Activated naive CD4-positive, alpha-beta T cell treated with anti-CD3 and anti-CD28 coated beads, Interleukin-2, amount 10 ng/mL, durations not matched to agents 7 days and 5 days (primary cell): ENCODE data around the gene CHCHD2.
"Not testable (repeated sequence)": the region's sequence is repeated elsewhere in the genome, so short reads cannot be mapped to it uniquely, and the experiment has no call there.

ENCODE experiments used
- CTCF ChIA-PET: fragments of 350-600 bp; sonication (Branson Sonifier 250); formaldehyde crosslinking; loops from one replicate; lab custom pipeline; 2021; ENCODE audit warnings: antibody characterized with exemption; lab: Charles Lee
- DNase-seq: peaks from one replicate; pipeline ENCODE4 v3.0.0-alpha.2; 2020
- H3K27ac Mint-ChIP-seq: one replicate; pipeline ENCODE4 v1.8.0; 2021; ENCODE audit warnings: mild to moderate bottlenecking, moderate library complexity, mixed read lengths
- H3K27me3 Mint-ChIP-seq: one replicate; pipeline ENCODE4 v1.8.0; 2021; ENCODE audit warnings: mild to moderate bottlenecking, mixed read lengths
- H3K36me3 Mint-ChIP-seq: one replicate; pipeline ENCODE4 v1.8.0; 2021; ENCODE audit warnings: mixed read lengths
- H3K4me1 Mint-ChIP-seq: one replicate; pipeline ENCODE4 v1.8.0; 2021; ENCODE audit warnings: mixed read lengths
- H3K4me3 Mint-ChIP-seq: one replicate; pipeline ENCODE4 v1.8.0; 2021; ENCODE audit warnings: mild to moderate bottlenecking, moderate library complexity, mixed read lengths
- H3K9me3 Mint-ChIP-seq: one replicate; pipeline ENCODE4 v1.8.0; 2021; ENCODE audit warnings: mixed read lengths

Gene CHCHD2

GRCh38 chr7:56098187-56099008 is 7.9 kb downstream of the CHCHD2 start:
- H3K27ac Mint-ChIP-seq, DNase-seq, H3K9me3 Mint-ChIP-seq, H3K4me3 Mint-ChIP-seq, H3K4me1 Mint-ChIP-seq, H3K27me3 Mint-ChIP-seq, CTCF ChIA-PET: not testable (repeated sequence)
- H3K36me3 Mint-ChIP-seq: peaks cover 29% of the 10 kb centered on the region

GRCh38 chr7:56097700-56098099 is 8.6 kb downstream of the CHCHD2 start:
- CTCF ChIA-PET: no interaction called here
- H3K4me1 Mint-ChIP-seq: peaks cover 2% of the 10 kb centered on the region
- DNase-seq: no peak
- H3K36me3 Mint-ChIP-seq: peaks cover 25% of the 10 kb centered on the region
- no peak overlapping the region for H3K27ac Mint-ChIP-seq
- no peaks in the 10 kb centered on the region for H3K9me3 Mint-ChIP-seq
- H3K27me3 Mint-ChIP-seq: no peaks in the 10 kb centered on the region
- H3K4me3 Mint-ChIP-seq: no peak overlapping the region

GRCh38 chr7:56092789-56093531 is 13.3 kb downstream of the CHCHD2 start, which contains the start of gene PHKG1:
Gene PHKG1, minus strand, starts transcription at chr7:56092952. Its CDS starts 4,011 bp downstream, at chr7:56088941.
- DNase-seq: no peak
- Mint-ChIP-seq H3K36me3 (peaks cover 5% of the 10 kb centered on the region), H3K27me3 (no peaks in the 10 kb centered on the region), H3K9me3 (no peaks in the 10 kb centered on the region), H3K27ac (no peak within 1 kb of the TSS), H3K4me1 (peaks cover 2% of the 10 kb centered on the region), H3K4me3 (no peak within 1 kb of the TSS)
- CTCF ChIA-PET: no interaction called here

- H3K4me1 Mint-ChIP-seq, DNase-seq, H3K36me3 Mint-ChIP-seq, H3K9me3 Mint-ChIP-seq, CTCF ChIA-PET, H3K27ac Mint-ChIP-seq, H3K27me3 Mint-ChIP-seq, H3K4me3 Mint-ChIP-seq: not testable (repeated sequence)
Observed at GRCh38 chr7:56092388-56092787, 13.9 kb downstream of the CHCHD2 start.

- Mint-ChIP-seq H3K4me3 (no peak overlapping the region), H3K27ac (no peak overlapping the region), H3K9me3 (no peaks in the 10 kb centered on the region), H3K36me3 (peaks cover 8% of the 10 kb centered on the region), H3K27me3 (no peaks in the 10 kb centered on the region), H3K4me1 (peaks cover 2% of the 10 kb centered on the region)
- DNase-seq: no peak
- CTCF ChIA-PET: no interaction called here
Observed at GRCh38 chr7:56091591-56091990, 14.7 kb downstream of the CHCHD2 start.

GRCh38 chr7:56087445-56087844 is 18.8 kb downstream of the CHCHD2 start:
- H3K4me1 Mint-ChIP-seq: no peaks in the 10 kb centered on the region
- H3K9me3 Mint-ChIP-seq: no peaks in the 10 kb centered on the region
- H3K4me3 Mint-ChIP-seq: no peak overlapping the region
- H3K36me3 Mint-ChIP-seq: peaks cover 10% of the 10 kb centered on the region
- H3K27me3 Mint-ChIP-seq: no peaks in the 10 kb centered on the region
- DNase-seq: no peak
- no peak overlapping the region for H3K27ac Mint-ChIP-seq
- CTCF ChIA-PET: no interaction called here

GRCh38 chr7:56086761-56087160 is 19.5 kb downstream of the CHCHD2 start:
- no peak overlapping the region for H3K27ac Mint-ChIP-seq
- no peaks in the 10 kb centered on the region for H3K9me3 Mint-ChIP-seq
- no peaks in the 10 kb centered on the region for H3K4me1 Mint-ChIP-seq
- DNase-seq: no peak
- no peak overlapping the region for H3K4me3 Mint-ChIP-seq
- H3K27me3 Mint-ChIP-seq: no peaks in the 10 kb centered on the region
- CTCF ChIA-PET: no interaction called here
- H3K36me3 Mint-ChIP-seq: peaks cover 15% of the 10 kb centered on the region

GRCh38 chr7:56083150-56083785 is 23.0 kb downstream of the CHCHD2 start:
- Mint-ChIP-seq H3K9me3 (no peaks in the 10 kb centered on the region), H3K4me1 (no peaks in the 10 kb centered on the region), H3K36me3 (peaks cover 34% of the 10 kb centered on the region), H3K27me3 (no peaks in the 10 kb centered on the region), H3K27ac (no peak overlapping the region), H3K4me3 (no peak overlapping the region)
- CTCF ChIA-PET: interaction anchor here (2.8 kb wide), 1 partner anchor 9 kb away, joined by 10 read pairs; no protein-coding TSS in a partner anchor
- no peak for DNase-seq

GRCh38 chr7:56081626-56082340 is 24.5 kb downstream of the CHCHD2 start:
- no peak overlapping the region for H3K4me3 Mint-ChIP-seq
- H3K9me3 Mint-ChIP-seq: no peaks in the 10 kb centered on the region
- H3K36me3 Mint-ChIP-seq: peaks cover 34% of the 10 kb centered on the region
- CTCF ChIA-PET: no interaction called here
- no peaks in the 10 kb centered on the region for H3K4me1 Mint-ChIP-seq
- no peak overlapping the region for H3K27ac Mint-ChIP-seq
- no peaks in the 10 kb centered on the region for H3K27me3 Mint-ChIP-seq
- peak; percentile 1 for DNase-seq

- H3K9me3 Mint-ChIP-seq, H3K27me3 Mint-ChIP-seq, H3K4me1 Mint-ChIP-seq, DNase-seq, H3K27ac Mint-ChIP-seq, H3K4me3 Mint-ChIP-seq, CTCF ChIA-PET: not testable (repeated sequence)
- peaks cover 36% of the 10 kb centered on the region for H3K36me3 Mint-ChIP-seq
Observed at GRCh38 chr7:56080726-56081435, 25.4 kb downstream of the CHCHD2 start.

GRCh38 chr7:56079450-56080185 is 26.7 kb downstream of the CHCHD2 start:
- Mint-ChIP-seq H3K27ac (no peak overlapping the region), H3K4me3 (no peak overlapping the region), H3K9me3 (no peaks in the 10 kb centered on the region), H3K4me1 (no peaks in the 10 kb centered on the region), H3K36me3 (peaks cover 36% of the 10 kb centered on the region), H3K27me3 (no peaks in the 10 kb centered on the region)
- CTCF ChIA-PET: interaction anchor here (0.9 kb wide), 1 partner anchor 438 kb away, joined by 3 read pairs; no protein-coding TSS in a partner anchor
- no peak for DNase-seq

GRCh38 chr7:56078196-56078595 is 28.1 kb downstream of the CHCHD2 start:
- Mint-ChIP-seq H3K4me3 (no peak overlapping the region), H3K27ac (no peak overlapping the region), H3K36me3 (peaks cover 38% of the 10 kb centered on the region), H3K4me1 (peaks cover 5% of the 10 kb centered on the region), H3K27me3 (no peaks in the 10 kb centered on the region), H3K9me3 (no peaks in the 10 kb centered on the region)
- no peak for DNase-seq
- CTCF ChIA-PET: interaction anchor here (1.5 kb wide), 1 partner anchor 14 kb away, joined by 3 read pairs; the partner anchor contains the start of gene SUMF2

GRCh38 chr7:56077681-56078080 is 28.6 kb downstream of the CHCHD2 start:
- Mint-ChIP-seq H3K27ac (no peak overlapping the region), H3K4me3 (no peak overlapping the region)

More at GRCh38 chr7:56077681-56078080, 28.6 kb downstream of the CHCHD2 start:
- Mint-ChIP-seq H3K36me3 (peaks cover 42% of the 10 kb centered on the region), H3K9me3 (no peaks in the 10 kb centered on the region), H3K4me1 (peaks cover 5% of the 10 kb centered on the region), H3K27me3 (no peaks in the 10 kb centered on the region)
- no peak for DNase-seq
- CTCF ChIA-PET: interaction anchor here (1.5 kb wide), 1 partner anchor 13 kb away, joined by 3 read pairs; the partner anchor contains the start of gene SUMF2
